Mucosa of rectum (tissue), 2 donors: ENCODE data around the gene KIR3DL1.
"Not testable (repeated sequence)": the region's sequence is repeated elsewhere in the genome, so short reads cannot be mapped to it uniquely, and the experiment has no call there.

ENCODE experiments used
- H3K27ac ChIP-seq, 2 donors: one replicate each; pipeline ENCODE4 v1.7.0; 2013; ENCODE audit warnings: inconsistent platforms in 2 of 2, low read depth in 2 of 2, low read length in 2 of 2
- H3K27me3 ChIP-seq, 2 donors: one replicate each; pipeline ENCODE4 v1.7.0; 2013; ENCODE audit warnings: low read length in 2 of 2; ENCODE audit not compliant: control insufficient read depth in 2 of 2, insufficient read depth in 2 of 2
- H3K36me3 ChIP-seq, 2 donors: one replicate each; pipeline ENCODE4 v1.7.0; 2013; ENCODE audit warnings: low read length in 2 of 2; ENCODE audit not compliant: control insufficient read depth in 2 of 2, insufficient read depth in 2 of 2
- H3K4me1 ChIP-seq, 2 donors: one replicate each; pipeline ENCODE4 v1.7.0; 2013; ENCODE audit warnings: low read length in 2 of 2, mild to moderate bottlenecking in 1 of 2; ENCODE audit not compliant: control insufficient read depth in 2 of 2, insufficient read depth in 2 of 2
- H3K4me3 ChIP-seq, 2 donors: one replicate each; pipeline ENCODE4 v1.7.0; 2013; ENCODE audit warnings: low read length in 2 of 2
- H3K9ac ChIP-seq, 2 donors: one replicate each; pipeline ENCODE4 v1.7.0; 2013; ENCODE audit warnings: low read length in 2 of 2, low read depth in 1 of 2, mild to moderate bottlenecking in 1 of 2
- H3K9me3 ChIP-seq, 2 donors: one replicate each; pipeline ENCODE4 v1.7.0; 2013; ENCODE audit warnings: low read length in 2 of 2; ENCODE audit not compliant: control insufficient read depth in 2 of 2
- donor health status: healthy.
- donor health status: Normal muscosa, but diverticular disease.

Gene KIR3DL1

DNA sequence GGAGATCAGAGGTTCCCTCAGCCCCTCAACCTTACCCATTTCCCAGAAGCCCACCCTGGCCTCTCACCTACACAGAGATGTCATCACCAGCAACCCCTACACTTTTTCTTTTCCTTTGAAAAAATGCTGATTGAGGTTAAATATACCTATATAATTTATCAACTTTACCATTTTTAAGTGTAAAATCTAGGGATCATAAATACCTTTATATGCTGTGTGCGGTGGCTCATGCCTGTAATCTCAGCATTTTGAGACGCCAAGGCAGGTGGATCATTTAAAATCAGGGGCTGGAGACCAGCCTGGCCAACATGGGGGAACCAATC lies 9.8 kb upstream of the KIR3DL1 start:
- Histone ChIP-seq H3K9ac (no peak overlapping the region), H3K36me3 (no peaks in the 10 kb centered on the region), H3K9me3 (no peaks in the 10 kb centered on the region), H3K27me3 (no peaks in the 10 kb centered on the region), H3K4me3 (no peak overlapping the region), H3K4me1 (no peaks in the 10 kb centered on the region), H3K27ac (no peak overlapping the region)

DNA sequence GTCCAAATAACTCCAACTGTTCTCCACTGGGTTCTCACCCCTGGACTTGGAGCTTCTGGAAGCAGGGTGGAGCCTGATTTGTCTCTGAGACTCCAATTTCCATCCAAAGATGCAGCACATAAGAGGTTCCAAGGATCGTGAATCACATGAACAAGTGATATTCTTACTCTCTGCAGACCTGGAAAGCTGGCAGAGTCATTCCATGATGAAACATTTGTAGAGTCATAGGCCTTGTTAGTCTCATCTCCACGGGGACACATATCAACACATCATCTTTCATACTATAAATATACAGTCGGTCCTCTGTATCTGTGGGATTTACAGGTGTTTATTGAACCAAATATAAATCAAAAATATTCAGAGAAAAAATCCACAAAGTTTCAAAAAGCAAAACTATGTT lies 1.7 kb upstream of the KIR3DL1 start:
- H3K4me1 ChIP-seq, H3K9ac ChIP-seq, H3K36me3 ChIP-seq, H3K9me3 ChIP-seq, H3K4me3 ChIP-seq, H3K27ac ChIP-seq, H3K27me3 ChIP-seq: not testable (repeated sequence)

DNA sequence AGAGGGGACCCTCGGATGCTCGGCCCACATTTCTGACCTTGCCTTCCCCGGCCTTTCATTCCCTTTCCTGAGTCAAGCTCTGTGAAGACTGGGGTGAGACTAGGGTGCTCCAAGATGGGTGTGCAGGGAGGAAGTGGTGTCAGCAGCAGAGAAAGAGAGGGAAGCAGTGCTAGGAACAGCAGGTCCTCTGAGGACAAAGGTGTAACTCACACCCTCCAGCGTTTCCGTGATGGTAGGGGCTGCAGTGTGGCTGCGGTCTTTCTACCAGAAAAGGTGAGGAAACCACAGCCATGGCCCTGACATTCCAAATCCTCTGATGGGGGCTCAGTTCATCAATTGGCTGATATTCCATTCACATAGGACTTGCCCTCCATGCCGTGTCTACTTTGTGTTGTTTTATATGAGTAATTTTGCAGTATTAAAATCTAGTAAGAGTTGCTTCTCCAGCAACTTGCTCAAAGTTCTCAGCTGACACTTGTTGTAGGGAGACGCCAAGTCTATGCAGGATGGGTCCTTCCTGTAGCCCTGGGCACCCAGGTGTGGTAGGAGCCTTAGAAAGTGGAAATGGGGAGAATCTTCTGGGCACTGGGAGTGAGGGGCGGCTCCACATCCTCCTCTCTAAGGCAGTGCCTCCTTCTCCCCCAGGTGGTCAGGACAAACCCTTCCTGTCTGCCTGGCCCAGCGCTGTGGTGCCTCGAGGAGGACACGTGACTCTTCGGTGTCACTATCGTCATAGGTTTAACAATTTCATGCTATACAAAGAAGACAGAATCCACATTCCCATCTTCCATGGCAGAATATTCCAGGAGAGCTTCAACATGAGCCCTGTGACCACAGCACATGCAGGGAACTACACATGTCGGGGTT lies 1.6 kb downstream of the KIR3DL1 start:
- H3K27me3 ChIP-seq = no peaks in the 10 kb centered on the region
- H3K9ac ChIP-seq = no peak overlapping the region
- H3K4me1 ChIP-seq = no peaks in the 10 kb centered on the region
- no peak overlapping the region for H3K27ac ChIP-seq
- H3K4me3 ChIP-seq = no peak overlapping the region
- no peaks in the 10 kb centered on the region for H3K9me3 ChIP-seq
- H3K36me3 ChIP-seq = no peaks in the 10 kb centered on the region

DNA sequence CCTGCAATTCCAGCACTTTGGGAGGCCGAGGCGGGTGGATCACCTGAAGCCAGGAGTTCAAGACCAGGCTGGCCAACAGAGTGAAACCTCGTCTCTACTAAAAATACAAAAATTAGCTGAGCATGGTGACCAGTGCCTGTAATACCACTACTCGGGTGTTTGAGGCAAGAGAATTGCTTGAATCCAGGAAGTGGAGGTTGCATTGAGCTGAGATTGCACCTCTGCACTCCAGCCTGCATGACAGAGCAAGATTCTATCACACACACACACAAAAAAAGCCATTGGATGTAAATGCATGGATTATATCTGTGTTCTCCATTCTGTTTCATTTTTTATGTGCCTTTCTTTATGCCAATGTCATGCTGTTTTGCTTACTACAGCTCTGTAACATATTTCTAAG lies 8.1 kb downstream of the KIR3DL1 start:
- H3K36me3 ChIP-seq, H3K4me3 ChIP-seq, H3K9me3 ChIP-seq, H3K27me3 ChIP-seq, H3K27ac ChIP-seq, H3K9ac ChIP-seq, H3K4me1 ChIP-seq: not testable (repeated sequence)

DNA sequence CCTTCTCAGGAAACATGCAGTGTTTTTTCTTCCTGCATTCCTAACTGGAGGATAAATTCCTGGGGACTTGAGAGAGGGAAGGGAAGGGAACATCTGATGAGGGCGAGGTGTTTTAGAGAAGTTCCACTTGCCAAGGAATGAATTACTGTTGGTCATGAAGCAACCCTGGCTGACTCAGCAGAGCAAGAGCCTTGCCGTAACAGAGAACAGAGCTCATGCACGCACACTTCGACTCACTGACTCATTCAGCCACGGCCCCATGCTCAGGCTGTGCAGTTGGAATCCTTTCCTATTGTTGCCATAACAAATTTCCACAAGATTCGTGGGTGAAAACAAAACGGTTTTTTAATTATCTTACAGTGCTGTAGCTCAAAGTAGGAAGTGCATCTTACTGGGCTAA lies 9.1 kb downstream of the KIR3DL1 start:
- H3K36me3 ChIP-seq, H3K4me3 ChIP-seq, H3K27ac ChIP-seq, H3K9me3 ChIP-seq, H3K9ac ChIP-seq, H3K4me1 ChIP-seq, H3K27me3 ChIP-seq: not testable (repeated sequence)

DNA sequence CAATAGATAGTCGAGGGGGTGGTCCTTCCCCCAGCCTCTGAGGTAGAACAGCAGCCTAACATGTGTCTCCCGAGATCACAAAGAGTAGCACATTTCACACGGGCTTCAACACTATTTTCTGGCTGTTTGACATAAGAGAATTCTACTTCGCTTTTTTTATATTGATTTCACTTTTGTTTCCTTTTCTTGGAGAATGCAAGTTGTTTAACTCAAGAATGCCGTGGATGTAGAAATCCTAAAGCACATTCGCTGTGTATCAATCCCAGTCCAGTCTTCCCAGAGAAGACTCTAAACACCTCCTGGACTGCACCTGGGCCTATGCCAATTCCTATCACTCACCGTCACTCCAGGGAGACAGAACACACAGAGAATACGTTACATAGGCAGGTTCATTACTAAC lies 11.8 kb downstream of the KIR3DL1 start:
- H3K36me3 ChIP-seq, H3K27me3 ChIP-seq, H3K9me3 ChIP-seq, H3K4me1 ChIP-seq, H3K27ac ChIP-seq, H3K4me3 ChIP-seq, H3K9ac ChIP-seq: not testable (repeated sequence)

DNA sequence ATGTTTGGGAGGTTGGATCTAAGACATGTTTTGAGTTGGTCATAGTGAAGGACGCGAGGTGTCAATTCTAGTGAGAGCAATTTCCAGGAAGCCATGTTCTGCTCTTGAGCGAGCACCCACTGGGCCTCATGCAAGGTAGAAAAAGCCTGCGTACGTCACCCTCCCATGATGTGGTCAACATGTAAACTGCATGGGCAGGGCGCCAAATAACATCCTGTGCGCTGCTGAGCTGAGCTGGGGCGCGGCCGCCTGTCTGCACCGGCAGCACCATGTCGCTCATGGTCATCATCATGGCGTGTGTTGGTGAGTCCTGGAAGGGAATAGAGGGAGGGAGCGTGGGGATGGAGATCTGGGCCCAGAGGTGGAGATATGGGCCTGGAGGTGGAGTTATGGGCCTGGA lies 16.2 kb downstream of the KIR3DL1 start, which contains the start of gene KIR2DS4:
Gene KIR2DS4 (plus strand): TSS at position 181 of the 400 bp plus-strand sequence.
- not testable (repeated sequence) for H3K9me3 ChIP-seq, H3K36me3 ChIP-seq, H3K4me3 ChIP-seq, H3K27ac ChIP-seq, H3K27me3 ChIP-seq, H3K9ac ChIP-seq, H3K4me1 ChIP-seq

DNA sequence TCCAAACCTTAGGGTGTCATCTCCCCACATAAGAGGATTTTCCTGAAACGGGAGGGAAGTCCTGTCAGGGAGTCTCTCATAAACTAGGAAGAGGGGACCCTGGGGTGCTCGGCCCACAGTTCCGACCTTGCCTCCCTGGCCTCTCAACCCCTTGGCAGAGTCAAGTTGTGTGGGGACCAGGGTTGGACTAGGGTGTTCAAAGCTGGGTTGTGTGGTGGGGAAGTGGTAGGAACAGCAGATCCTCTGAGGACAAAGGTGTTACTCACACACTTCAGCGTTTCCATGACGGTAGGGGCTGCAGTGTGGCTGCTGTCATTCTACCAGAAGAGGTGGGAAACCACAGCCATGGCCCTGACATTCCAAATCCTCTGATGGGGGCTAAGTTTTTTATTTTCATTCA lies 18.9 kb downstream of the KIR3DL1 start:
- H3K27me3 ChIP-seq, H3K36me3 ChIP-seq, H3K27ac ChIP-seq, H3K4me3 ChIP-seq, H3K9me3 ChIP-seq, H3K9ac ChIP-seq, H3K4me1 ChIP-seq: not testable (repeated sequence)

DNA sequence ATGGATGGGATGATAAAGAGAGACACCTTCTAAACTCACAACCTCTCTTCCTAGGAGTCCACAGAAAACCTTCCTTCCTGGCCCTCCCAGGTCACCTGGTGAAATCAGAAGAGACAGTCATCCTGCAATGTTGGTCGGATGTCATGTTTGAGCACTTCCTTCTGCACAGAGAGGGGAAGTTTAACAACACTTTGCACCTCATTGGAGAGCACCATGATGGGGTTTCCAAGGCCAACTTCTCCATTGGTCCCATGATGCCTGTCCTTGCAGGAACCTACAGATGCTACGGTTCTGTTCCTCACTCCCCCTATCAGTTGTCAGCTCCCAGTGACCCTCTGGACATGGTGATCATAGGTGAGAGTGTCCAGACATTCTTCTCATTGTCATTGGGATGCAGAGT lies 21.3 kb downstream of the KIR3DL1 start:
- H3K27ac ChIP-seq, H3K4me1 ChIP-seq, H3K27me3 ChIP-seq, H3K4me3 ChIP-seq, H3K36me3 ChIP-seq, H3K9me3 ChIP-seq, H3K9ac ChIP-seq: not testable (repeated sequence)

DNA sequence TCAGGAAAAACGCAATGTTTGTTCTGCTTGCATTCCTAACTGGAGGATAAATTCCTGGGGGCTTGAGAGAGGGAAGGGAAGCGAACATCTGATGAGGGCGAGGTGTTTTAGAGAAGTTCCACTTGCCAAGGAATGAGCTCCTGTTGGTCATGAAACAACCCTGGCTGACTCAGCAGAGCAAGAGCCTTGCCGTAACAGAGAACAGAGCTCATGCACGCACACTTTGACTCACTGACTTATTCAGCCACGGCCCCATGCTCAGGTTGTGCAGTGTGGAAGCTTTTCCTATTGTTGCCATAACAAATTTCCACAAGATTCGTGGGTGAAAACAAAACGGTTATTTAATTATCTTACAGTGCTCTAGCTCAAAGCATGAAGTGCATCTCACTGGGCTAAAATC lies 26.9 kb downstream of the KIR3DL1 start:
- H3K9ac ChIP-seq, H3K4me3 ChIP-seq, H3K9me3 ChIP-seq, H3K27ac ChIP-seq, H3K4me1 ChIP-seq, H3K27me3 ChIP-seq, H3K36me3 ChIP-seq: not testable (repeated sequence)
